Left ventricle myocardium inferior (tissue), 1 donor: ENCODE measurements around the gene ANKRD62. TPM values are rescaled to one million over a fixed set of nuclear protein-coding genes. Genes with fewer than 3 reads are reported as not detected.

Source experiments
- DNase-seq: peaks from one replicate; pipeline ENCODE4 v3.0.0-alpha.2; 2020
- H3K27ac ChIP-seq: fragments of 200-600 bp; replicated peaks from 2 replicates; pipeline ENCODE4 v1.8.0; 2021
- H3K27me3 ChIP-seq: fragments of 200-600 bp; 2 replicates; pipeline ENCODE4 v1.8.0; 2021; ENCODE audit warnings: low read depth
- H3K36me3 ChIP-seq: fragments of 200-600 bp; 2 replicates; pipeline ENCODE4 v1.8.0; 2021
- H3K4me1 ChIP-seq: fragments of 200-600 bp; 2 replicates; pipeline ENCODE4 v1.8.0; 2021
- H3K4me3 ChIP-seq: fragments of 200-600 bp; 2 replicates; pipeline ENCODE4 v1.8.0; 2021; ENCODE audit warnings: mild to moderate bottlenecking, moderate library complexity
- H3K9me3 ChIP-seq: fragments of 200-600 bp; replicated peaks from 2 replicates; pipeline ENCODE4 v1.8.0; 2021
- intact Hi-C: fragments of 100-400 bp; cut with micrococcal nuclease; formaldehyde crosslinking; loops from one replicate; pipeline ENCODE4 v1.11.0; 2022
- total RNA-seq: library from RNA; stranded (reverse); fragmentation: NEBNext Ultra II Directional; extraction: Animal tissue kit (Norgen Biotek cat#: 25700); gene quantifications from one replicate; pipeline ENCODE4 v1.2.1, GENCODE V29; 2021
- TF ChIP-seq, protein P1 (sequence below): fragments of 200-600 bp; IDR thresholded peaks from 2 replicates; pipeline ENCODE4 v1.8.0; 2021; ENCODE audit warnings: antibody characterized with exemption, mild to moderate bottlenecking, borderline replicate concordance
- donor health status: DM: no; HTN: yes; CAD: no; lungs with severe emphysema.

ANKRD62 gene
- total RNA-seq, 1 donor from 2014 or later: not detected

DNA sequence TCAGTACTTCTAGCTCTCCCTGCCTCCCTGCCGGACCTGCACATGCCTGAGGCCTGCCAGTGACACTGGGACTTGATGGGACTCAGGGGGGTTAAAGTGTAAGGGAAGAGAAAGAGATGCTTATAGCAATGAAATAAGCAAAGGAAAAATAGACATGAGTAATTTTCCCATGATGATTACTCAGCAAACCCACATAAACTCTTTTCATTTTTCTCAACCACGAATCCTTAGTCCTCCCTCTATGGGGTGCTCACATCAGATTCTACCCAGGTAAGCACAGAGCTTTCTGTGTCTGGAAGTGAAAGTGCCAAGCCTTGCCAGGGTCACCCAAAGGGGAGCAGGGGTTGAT is 44.8 kb upstream of the ANKRD62 start:
- no peaks in the 10 kb centered on the region for H3K4me1 ChIP-seq
- intact Hi-C loops: no loop called here
- H3K27ac ChIP-seq: no peak overlapping the region
- peaks cover 14% of the 10 kb centered on the region for H3K27me3 ChIP-seq
- no peaks in the 10 kb centered on the region for H3K9me3 ChIP-seq
- H3K36me3 ChIP-seq: no peaks in the 10 kb centered on the region
- DNase-seq: no peak
- no peak overlapping the region for H3K4me3 ChIP-seq
- TF ChIP-seq, protein P1, sequence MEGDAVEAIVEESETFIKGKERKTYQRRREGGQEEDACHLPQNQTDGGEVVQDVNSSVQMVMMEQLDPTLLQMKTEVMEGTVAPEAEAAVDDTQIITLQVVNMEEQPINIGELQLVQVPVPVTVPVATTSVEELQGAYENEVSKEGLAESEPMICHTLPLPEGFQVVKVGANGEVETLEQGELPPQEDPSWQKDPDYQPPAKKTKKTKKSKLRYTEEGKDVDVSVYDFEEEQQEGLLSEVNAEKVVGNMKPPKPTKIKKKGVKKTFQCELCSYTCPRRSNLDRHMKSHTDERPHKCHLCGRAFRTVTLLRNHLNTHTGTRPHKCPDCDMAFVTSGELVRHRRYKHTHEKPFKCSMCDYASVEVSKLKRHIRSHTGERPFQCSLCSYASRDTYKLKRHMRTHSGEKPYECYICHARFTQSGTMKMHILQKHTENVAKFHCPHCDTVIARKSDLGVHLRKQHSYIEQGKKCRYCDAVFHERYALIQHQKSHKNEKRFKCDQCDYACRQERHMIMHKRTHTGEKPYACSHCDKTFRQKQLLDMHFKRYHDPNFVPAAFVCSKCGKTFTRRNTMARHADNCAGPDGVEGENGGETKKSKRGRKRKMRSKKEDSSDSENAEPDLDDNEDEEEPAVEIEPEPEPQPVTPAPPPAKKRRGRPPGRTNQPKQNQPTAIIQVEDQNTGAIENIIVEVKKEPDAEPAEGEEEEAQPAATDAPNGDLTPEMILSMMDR: no peak

- TF ChIP-seq, protein P1: no peak
- H3K36me3 ChIP-seq: no peaks in the 10 kb centered on the region
- H3K4me3 ChIP-seq: no peak overlapping the region
- no peaks in the 10 kb centered on the region for H3K9me3 ChIP-seq
- H3K27me3 ChIP-seq: peaks cover 12% of the 10 kb centered on the region
- H3K4me1 ChIP-seq: no peaks in the 10 kb centered on the region
- intact Hi-C loops: no loop called here
- H3K27ac ChIP-seq: no peak overlapping the region
- no peak for DNase-seq
Measured at GRCh38 chr18:12049978-12050811, 43.4 kb upstream of the ANKRD62 start.

DNA sequence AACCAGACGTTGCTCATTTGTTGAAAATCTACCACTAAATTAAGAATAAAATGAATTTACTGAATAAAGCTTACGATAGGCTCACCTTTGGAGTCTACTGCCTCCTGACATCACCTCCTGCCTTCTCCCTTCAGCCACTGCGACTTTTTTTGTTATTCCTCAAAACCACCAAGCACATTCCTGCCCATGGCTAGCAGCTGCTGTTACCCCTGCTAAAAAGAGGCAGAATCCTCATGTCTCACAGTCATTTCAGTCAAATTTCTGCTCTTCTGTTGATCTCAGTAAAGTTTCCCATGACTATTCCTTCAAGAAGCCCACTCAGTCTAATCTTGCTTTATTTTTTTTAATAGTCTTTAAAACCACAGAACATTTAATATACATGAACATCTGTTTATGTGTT is 40.8 kb upstream of the ANKRD62 start:
- TF ChIP-seq, protein P1: no peak
- intact Hi-C loops: no loop called here
- no peak for DNase-seq
- Histone ChIP-seq H3K27ac (no peak overlapping the region), H3K4me1 (no peaks in the 10 kb centered on the region), H3K9me3 (no peaks in the 10 kb centered on the region), H3K36me3 (no peaks in the 10 kb centered on the region), H3K4me3 (no peak overlapping the region), H3K27me3 (no peaks in the 10 kb centered on the region)

DNA sequence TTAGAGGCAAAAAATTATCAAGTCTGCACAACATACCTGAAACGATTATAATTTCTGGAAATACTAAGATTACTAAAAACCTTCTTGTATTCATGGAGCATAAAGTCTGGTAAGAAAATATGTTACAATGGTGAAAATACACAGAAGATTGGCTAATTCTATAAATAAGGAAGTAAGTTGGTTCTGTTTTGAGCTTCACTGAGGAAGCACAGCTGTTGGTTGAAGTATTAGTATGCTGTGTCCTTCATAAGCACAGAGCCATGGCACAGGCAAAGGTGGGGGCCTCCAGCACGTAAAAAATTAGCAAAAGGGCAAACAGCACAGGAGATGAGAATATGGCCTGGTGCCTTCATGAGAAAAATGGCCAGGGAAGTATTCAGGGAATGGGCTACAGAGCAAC is 40.4 kb upstream of the ANKRD62 start:
- no peak for DNase-seq

DNA sequence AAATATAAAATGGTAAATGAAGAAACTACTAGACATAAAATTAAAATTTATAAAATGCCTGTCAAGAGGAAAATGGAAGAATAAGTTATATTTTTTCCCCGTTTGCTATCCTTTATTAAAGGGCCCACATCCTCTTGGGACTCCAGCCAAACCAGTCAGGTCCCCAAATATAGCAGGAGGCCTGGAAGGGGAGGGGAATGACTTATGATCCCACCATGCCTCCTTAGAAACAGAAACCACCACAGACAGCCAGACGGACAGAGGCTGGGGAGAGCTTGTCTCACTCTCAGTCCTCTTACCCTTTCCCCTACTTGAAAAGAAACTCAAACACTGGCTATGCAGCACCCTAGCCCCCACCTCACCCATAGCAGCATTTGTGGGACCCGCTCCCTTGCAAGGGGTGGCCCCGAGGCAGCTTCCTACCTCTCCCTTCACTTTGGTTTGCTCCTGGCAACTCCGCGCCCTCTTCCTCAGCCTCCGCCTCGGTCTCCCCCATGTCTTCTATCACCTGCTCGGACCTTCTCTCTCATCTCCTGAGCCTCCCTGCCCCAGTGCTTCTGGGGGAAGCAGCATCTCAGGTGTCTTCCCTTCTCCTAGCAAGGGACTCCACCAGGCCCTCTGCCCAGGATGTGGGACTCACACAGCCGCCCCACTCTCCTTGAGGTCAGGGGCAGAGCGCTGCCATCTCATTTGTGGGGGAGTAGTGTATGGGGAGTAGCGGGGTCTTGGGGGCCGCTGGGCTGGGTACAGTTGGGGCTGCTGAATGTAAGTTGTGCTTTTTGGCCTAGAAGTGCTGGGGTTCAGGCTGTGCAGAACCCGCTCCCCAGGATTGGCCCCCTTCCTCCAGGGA is 37.4 kb upstream of the ANKRD62 start:
- Histone ChIP-seq H3K27me3 (no peaks in the 10 kb centered on the region), H3K27ac (no peak overlapping the region), H3K4me1 (no peaks in the 10 kb centered on the region), H3K4me3 (no peak overlapping the region), H3K9me3 (no peaks in the 10 kb centered on the region), H3K36me3 (no peaks in the 10 kb centered on the region)
- no peak for DNase-seq
- intact Hi-C loops: no loop called here
- TF ChIP-seq, protein P1: no peak

More for the DNA sequence above, 40.4 kb upstream of the ANKRD62 start:
- no peaks in the 10 kb centered on the region for H3K4me1 ChIP-seq
- no peaks in the 10 kb centered on the region for H3K36me3 ChIP-seq
- H3K4me3 ChIP-seq: no peak overlapping the region
- no peaks in the 10 kb centered on the region for H3K9me3 ChIP-seq
- H3K27me3 ChIP-seq: no peaks in the 10 kb centered on the region
- no peak overlapping the region for H3K27ac ChIP-seq
- intact Hi-C loops: no loop called here
- TF ChIP-seq, protein P1: no peak
